Trophoblast cell (in vitro differentiated cells and primary cell): ENCODE data around the gene TBC1D17.

Experiments
- DNase-seq, 2 donors: peaks; one replicate each; pipeline ENCODE4 v3.0.0-alpha.2; 2016
- H2AFZ ChIP-seq: 2 replicates; pipeline ENCODE4 v1.6.1; 2013; ENCODE audit warnings: low read length, moderate library complexity, mild to moderate bottlenecking; ENCODE audit not compliant: insufficient read depth, poor library complexity
- H2AK5ac ChIP-seq: 2 replicates; pipeline ENCODE4 v1.6.1; 2013; ENCODE audit warnings: mild to moderate bottlenecking, low read length
- H2BK120ac ChIP-seq: 2 replicates; pipeline ENCODE4 v1.6.1; 2013; ENCODE audit warnings: low read length, mild to moderate bottlenecking, moderate library complexity; ENCODE audit not compliant: insufficient read depth, poor library complexity
- H2BK12ac ChIP-seq: 2 replicates; pipeline ENCODE4 v1.6.1; 2013; ENCODE audit warnings: mild to moderate bottlenecking, low read length, moderate library complexity
- H2BK5ac ChIP-seq: 2 replicates; pipeline ENCODE4 v1.6.1; 2013; ENCODE audit warnings: low read length, low read depth, moderate library complexity, mild to moderate bottlenecking; ENCODE audit not compliant: poor library complexity
- H3K14ac ChIP-seq: 2 replicates; pipeline ENCODE4 v1.6.1; 2013; ENCODE audit warnings: mild to moderate bottlenecking, low read length
- H3K18ac ChIP-seq: 2 replicates; pipeline ENCODE4 v1.6.1; 2013; ENCODE audit warnings: mild to moderate bottlenecking, low read length
- H3K23ac ChIP-seq: 2 replicates; pipeline ENCODE4 v1.6.1; 2013; ENCODE audit warnings: low read length
- H3K27ac ChIP-seq: 2 replicates; pipeline ENCODE4 v1.5.1; 2013; ENCODE audit warnings: low read depth, mild to moderate bottlenecking, inconsistent platforms, low read length, moderate library complexity
- H3K27me3 ChIP-seq: 2 replicates; pipeline ENCODE4 v1.6.1; 2013; ENCODE audit warnings: inconsistent platforms, mild to moderate bottlenecking, low read length, moderate library complexity; ENCODE audit not compliant: insufficient read depth
- H3K36me3 ChIP-seq, 2 experiments: 1 replicate in 1 of 2; 2 replicates in 1 of 2; pipeline ENCODE4 v1.6.1; 2013; ENCODE audit warnings: low read length in 2 of 2, mild to moderate bottlenecking in 2 of 2, moderate library complexity in 1 of 2; ENCODE audit not compliant: insufficient read depth in 2 of 2, control insufficient read depth in 1 of 2
- H3K4ac ChIP-seq: 2 replicates; pipeline ENCODE4 v1.6.1; 2013; ENCODE audit warnings: low read depth, mild to moderate bottlenecking, low read length, moderate library complexity
- H3K4me1 ChIP-seq, 2 experiments: 1 replicate in 1 of 2; 2 replicates in 1 of 2; pipeline ENCODE4 v1.6.1; 2013; ENCODE audit warnings: low read length in 2 of 2, mild to moderate bottlenecking in 2 of 2, moderate library complexity in 1 of 2; ENCODE audit not compliant: insufficient read depth in 2 of 2, control insufficient read depth in 1 of 2
- H3K4me2 ChIP-seq: 2 replicates; pipeline ENCODE4 v1.6.1; 2013; ENCODE audit warnings: inconsistent platforms, mild to moderate bottlenecking, low read length, moderate library complexity
- H3K4me3 ChIP-seq: 2 replicates; pipeline ENCODE4 v1.5.1; 2013; ENCODE audit warnings: mild to moderate bottlenecking, low read depth, low read length, inconsistent platforms
- H3K79me1 ChIP-seq: one replicate; pipeline ENCODE4 v1.6.1; 2013; ENCODE audit warnings: low read length
- H3K79me2 ChIP-seq: 2 replicates; pipeline ENCODE4 v1.6.1; 2013; ENCODE audit warnings: low read length, mild to moderate bottlenecking; ENCODE audit not compliant: control insufficient read depth, insufficient read depth, poor library complexity
- H3K9ac ChIP-seq: 2 replicates; pipeline ENCODE4 v1.6.1; 2013; ENCODE audit warnings: mild to moderate bottlenecking, low read length
- H3K9me3 ChIP-seq: 2 replicates; pipeline ENCODE4 v1.6.1; 2013; ENCODE audit warnings: low read depth, mild to moderate bottlenecking, control low read depth, inconsistent platforms, low read length; ENCODE audit not compliant: insufficient read depth
- H4K12ac ChIP-seq: 2 replicates; pipeline ENCODE4 v1.6.1; 2013; ENCODE audit warnings: low read depth, mild to moderate bottlenecking, low read length, moderate library complexity
- H4K8ac ChIP-seq: 2 replicates; pipeline ENCODE4 v1.6.1; 2013; ENCODE audit warnings: low read depth, mild to moderate bottlenecking, low read length, moderate library complexity
- H4K91ac ChIP-seq: one replicate; pipeline ENCODE4 v1.6.1; 2013; ENCODE audit warnings: low read depth, mild to moderate bottlenecking, low read length, moderate library complexity
- WGBS: extraction: QIAGEN DNeasy Blood & Tissue Kit; methylation state at CpG from one replicate; pipeline ENCODE4 v1.1.7; 2013; ENCODE audit warnings: missing lambda C conversion rate; ENCODE audit not compliant: insufficient read length, insufficient coverage; ENCODE audit errors: extremely low coverage; 5-methylcytosine and 5-hydroxymethylcytosine counted together

The TBC1D17 gene

DNA sequence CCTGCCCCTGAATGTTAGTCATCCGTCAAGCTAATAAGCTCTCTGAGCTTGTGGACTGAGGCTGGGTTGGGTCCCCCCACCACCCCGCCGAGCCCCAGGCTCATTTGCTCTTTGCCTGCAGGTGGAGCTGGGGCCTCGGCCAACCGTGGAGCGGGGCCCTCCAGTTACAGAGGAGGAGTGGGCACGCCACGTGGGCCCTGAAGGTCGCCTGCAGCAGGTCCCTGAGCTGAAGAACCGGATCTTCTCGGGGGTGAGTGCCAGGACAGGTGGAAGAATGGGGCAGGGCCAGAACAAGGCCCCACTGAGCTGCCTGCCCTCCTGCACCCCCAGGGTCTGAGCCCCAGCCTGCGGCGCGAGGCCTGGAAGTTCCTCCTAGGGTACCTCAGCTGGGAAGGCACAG, 5.1 kb downstream of the TBC1D17 start:
- WGBS, result no CpG with 5 or more reads among the region's 14 CpGs
- peaks cover 56 to 59% of the 10 kb centered on the region in 2 experiments for H3K36me3 ChIP-seq
- H4K8ac ChIP-seq, result no peak overlapping the region
- H3K4me2 ChIP-seq, result no peak overlapping the region
- no peak overlapping the region for H2BK120ac ChIP-seq
- H3K4me1 ChIP-seq, result peaks cover 0 to 5% of the 10 kb centered on the region in 2 experiments
- no peak overlapping the region for H3K9ac ChIP-seq
- peaks cover 2% of the 10 kb centered on the region for H3K79me2 ChIP-seq
- H2AFZ ChIP-seq, result no peak overlapping the region
- no peak overlapping the region for H3K27ac ChIP-seq
- H3K14ac ChIP-seq, result no peak overlapping the region
- no peak overlapping the region for H2BK12ac ChIP-seq
- H3K9me3 ChIP-seq, result peaks cover 5% of the 10 kb centered on the region
- no peak overlapping the region for H4K12ac ChIP-seq
- no peak overlapping the region for H3K18ac ChIP-seq
- DNase-seq, result no peak
- no peak overlapping the region for H2BK5ac ChIP-seq
- no peak overlapping the region for H4K91ac ChIP-seq
- H3K4ac ChIP-seq, result no peak overlapping the region
- H3K4me3 ChIP-seq, result no peak overlapping the region
- H3K23ac ChIP-seq, result no peak overlapping the region
- peaks cover 3% of the 10 kb centered on the region for H3K79me1 ChIP-seq
- H3K27me3 ChIP-seq, result no peaks in the 10 kb centered on the region
- H2AK5ac ChIP-seq, result no peak overlapping the region

- Histone ChIP-seq H3K4me2 (no peak overlapping the region), H3K36me3 (peaks cover 56 to 59% of the 10 kb centered on the region in 2 experiments), H2AFZ (no peak overlapping the region), H3K27ac (no peak overlapping the region), H3K79me2 (peaks cover under 1% of the 10 kb centered on the region), H3K23ac (no peak overlapping the region), H3K4me1 (peaks cover 0 to 5% of the 10 kb centered on the region in 2 experiments), H3K9me3 (peaks cover 5% of the 10 kb centered on the region), H3K18ac (no peak overlapping the region), H3K4me3 (no peak overlapping the region), H3K4ac (no peak overlapping the region), H4K12ac (no peak overlapping the region), H2BK12ac (no peak overlapping the region), H2BK5ac (no peak overlapping the region), H4K91ac (no peak overlapping the region), H3K14ac (no peak overlapping the region), H3K27me3 (no peaks in the 10 kb centered on the region), H3K9ac (no peak overlapping the region), H4K8ac (no peak overlapping the region), H3K79me1 (peaks cover under 1% of the 10 kb centered on the region), H2BK120ac (no peak overlapping the region), H2AK5ac (no peak overlapping the region)
- no CpG with 5 or more reads among the region's 5 CpGs for WGBS
- DNase-seq, result no peak
Measured at GRCh38 chr19:49883094-49883493, 5.6 kb downstream of the TBC1D17 start.

DNA sequence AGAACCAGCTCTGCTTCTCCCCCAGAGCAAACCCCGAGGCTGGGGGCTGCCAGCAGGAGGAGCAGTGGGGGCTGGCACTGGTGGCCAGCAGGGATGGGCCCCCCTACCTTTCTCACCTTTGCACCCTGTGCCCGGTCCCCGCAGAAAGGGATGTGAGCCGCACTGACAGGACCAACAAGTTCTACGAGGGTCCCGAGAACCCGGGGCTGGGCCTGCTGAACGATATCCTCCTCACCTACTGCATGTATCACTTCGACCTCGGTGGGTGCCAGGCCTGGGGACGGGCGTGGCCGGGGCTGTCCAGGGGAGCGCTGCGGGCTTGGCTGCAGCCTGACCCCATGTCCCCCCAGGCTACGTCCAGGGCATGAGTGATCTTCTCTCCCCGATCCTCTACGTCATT, 6.6 kb downstream of the TBC1D17 start:
- H3K4me1 ChIP-seq, result no peaks in the 10 kb centered on the region
- H2BK120ac ChIP-seq, result no peak overlapping the region
- H2BK5ac ChIP-seq, result no peak overlapping the region
- H3K23ac ChIP-seq, result no peak overlapping the region
- no peak overlapping the region for H2BK12ac ChIP-seq
- H2AFZ ChIP-seq, result no peak overlapping the region
- no peak overlapping the region for H4K8ac ChIP-seq
- H4K91ac ChIP-seq, result no peak overlapping the region
- H3K14ac ChIP-seq, result no peak overlapping the region
- no peak overlapping the region for H3K4me2 ChIP-seq
- no peak overlapping the region for H3K4ac ChIP-seq
- no peak overlapping the region for H4K12ac ChIP-seq
- peaks cover 7% of the 10 kb centered on the region for H3K9me3 ChIP-seq
- no peak overlapping the region for H3K18ac ChIP-seq
- no peak overlapping the region for H3K4me3 ChIP-seq
- no peak overlapping the region for H2AK5ac ChIP-seq
- H3K27me3 ChIP-seq, result no peaks in the 10 kb centered on the region
- WGBS, result no CpG with 5 or more reads among the region's 18 CpGs
- H3K9ac ChIP-seq, result no peak overlapping the region
- H3K36me3 ChIP-seq, result peaks cover 58% of the 10 kb centered on the region in 2 experiments
- no peaks in the 10 kb centered on the region for H3K79me2 ChIP-seq
- no peak for DNase-seq
- no peaks in the 10 kb centered on the region for H3K79me1 ChIP-seq
- H3K27ac ChIP-seq, result no peak overlapping the region

- Histone ChIP-seq H3K4me1 (no peaks in the 10 kb centered on the region), H2BK5ac (no peak overlapping the region), H3K18ac (no peak overlapping the region), H2AFZ (no peak overlapping the region), H3K79me2 (no peaks in the 10 kb centered on the region), H3K27ac (peak overlapping the region; percentile 4), H4K12ac (no peak overlapping the region), H3K9ac (no peak overlapping the region), H3K4me3 (no peak overlapping the region), H3K4me2 (no peak overlapping the region), H3K4ac (no peak overlapping the region), H2AK5ac (no peak overlapping the region), H3K23ac (no peak overlapping the region), H4K91ac (no peak overlapping the region), H2BK120ac (no peak overlapping the region), H4K8ac (no peak overlapping the region), H3K36me3 (peaks cover 56 to 58% of the 10 kb centered on the region in 2 experiments), H3K14ac (no peak overlapping the region), H3K9me3 (peaks cover 12% of the 10 kb centered on the region), H3K27me3 (no peaks in the 10 kb centered on the region), H3K79me1 (no peaks in the 10 kb centered on the region), H2BK12ac (no peak overlapping the region)
- no CpG with 5 or more reads among the region's 3 CpGs for WGBS
- peak in 1 of 2 donors; percentile 36 for DNase-seq
Measured at GRCh38 chr19:49884760-49885159, 7.3 kb downstream of the TBC1D17 start.
